ENCODE results near the gene PDE3A. TPM values are rescaled to one million over a fixed set of nuclear protein-coding genes. Genes with fewer than 3 reads are reported as not detected.

PDE3A gene
- total RNA-seq, 1 experiment from 2014 or later: 0.80 TPM

- POLR2A ChIA-PET (ENCODE audit: low non-redundant PET): no interaction called here
- BruUV-seq (replicated peaks): no TSS peak
- TF ChIP-seq EZH2 (IDR thresholded peaks at IDR 0.05; ENCODE audit: borderline replicate concordance, low read depth, low read length, poor library complexity, severe bottlenecking): no peak
- CTCF ChIA-PET: no interaction called here
- DNase-seq (ENCODE audit: low spot score): no peak
- no peaks in the 10 kb centered on the region for H3K4me1 ChIP-seq (ENCODE audit: insufficient read depth, low read length, poor library complexity, severe bottlenecking)
- H3K36me3 ChIP-seq (ENCODE audit: insufficient read depth, low read length, poor library complexity, severe bottlenecking): no peaks in the 10 kb centered on the region
- no peaks in the 10 kb centered on the region for H3K9me3 ChIP-seq (ENCODE audit: low read depth, low read length, poor library complexity, severe bottlenecking)
- no peak overlapping the region for H3K27ac ChIP-seq (ENCODE audit: low read depth, low read length, poor library complexity, severe bottlenecking)
- intact Hi-C loops (cut with micrococcal nuclease; ENCODE audit: unreplicated experiment): no loop called here
- H3K27me3 ChIP-seq (replicated peaks; ENCODE audit: insufficient read depth, low read depth, low read length, poor library complexity): peaks cover 20% of the 10 kb centered on the region
- H3K4me3 ChIP-seq (ENCODE audit: low read depth, low read length, poor library complexity, severe bottlenecking): no peak overlapping the region
Measured at GRCh38 chr12:20560935-20561334, 192.6 kb downstream of the PDE3A start.

GRCh38 chr12:20561871-20562270 is 193.5 kb downstream of the PDE3A start:
- no peaks in the 10 kb centered on the region for H3K36me3 ChIP-seq (ENCODE audit: insufficient read depth, low read length, poor library complexity, severe bottlenecking)
- no peaks in the 10 kb centered on the region for H3K9me3 ChIP-seq (ENCODE audit: low read depth, low read length, poor library complexity, severe bottlenecking)
- no TSS peak for BruUV-seq (replicated peaks)
- no peaks in the 10 kb centered on the region for H3K4me1 ChIP-seq (ENCODE audit: insufficient read depth, low read length, poor library complexity, severe bottlenecking)
- no peak for DNase-seq (ENCODE audit: low spot score)
- peaks cover 14% of the 10 kb centered on the region for H3K27me3 ChIP-seq (replicated peaks; ENCODE audit: insufficient read depth, low read depth, low read length, poor library complexity)
- TF ChIP-seq EZH2 (IDR thresholded peaks at IDR 0.05; ENCODE audit: borderline replicate concordance, low read depth, low read length, poor library complexity, severe bottlenecking): no peak
- TF ChIP-seq CTCF (conservative IDR thresholded peaks at IDR 0.05; ENCODE audit: low read depth, low read length): no peak
- POLR2A ChIA-PET (ENCODE audit: low non-redundant PET): no interaction called here
- CTCF ChIA-PET: interaction anchor here (0.7 kb wide), 1 partner anchor 13 kb away, joined by 6 read pairs; no protein-coding TSS in a partner anchor
- no peak overlapping the region for H3K27ac ChIP-seq (ENCODE audit: low read depth, low read length, poor library complexity, severe bottlenecking)
- no peak overlapping the region for H3K4me3 ChIP-seq (ENCODE audit: low read depth, low read length, poor library complexity, severe bottlenecking)
- intact Hi-C loops (cut with micrococcal nuclease; ENCODE audit: unreplicated experiment): no loop called here

- no peak overlapping the region for H3K4me3 ChIP-seq (ENCODE audit: low read depth, low read length, poor library complexity, severe bottlenecking)
- H3K9me3 ChIP-seq (ENCODE audit: low read depth, low read length, poor library complexity, severe bottlenecking): no peaks in the 10 kb centered on the region
- no peaks in the 10 kb centered on the region for H3K36me3 ChIP-seq (ENCODE audit: insufficient read depth, low read length, poor library complexity, severe bottlenecking)
- BruUV-seq (replicated peaks): no TSS peak
- no peak for DNase-seq (ENCODE audit: low spot score)
- intact Hi-C loops (cut with micrococcal nuclease; ENCODE audit: unreplicated experiment): no loop called here
- no peaks in the 10 kb centered on the region for H3K4me1 ChIP-seq (ENCODE audit: insufficient read depth, low read length, poor library complexity, severe bottlenecking)
- TF ChIP-seq CTCF (conservative IDR thresholded peaks at IDR 0.05; ENCODE audit: low read depth, low read length): no peak
- TF ChIP-seq EZH2 (IDR thresholded peaks at IDR 0.05; ENCODE audit: borderline replicate concordance, low read depth, low read length, poor library complexity, severe bottlenecking): no peak
- CTCF ChIA-PET: no interaction called here
- H3K27ac ChIP-seq (ENCODE audit: low read depth, low read length, poor library complexity, severe bottlenecking): no peak overlapping the region
- H3K27me3 ChIP-seq (replicated peaks; ENCODE audit: insufficient read depth, low read depth, low read length, poor library complexity): peaks cover 12% of the 10 kb centered on the region
- POLR2A ChIA-PET (ENCODE audit: low non-redundant PET): no interaction called here
Measured at GRCh38 chr12:20567413-20567812, 199.1 kb downstream of the PDE3A start.

GRCh38 chr12:20572451-20572850 is 204.1 kb downstream of the PDE3A start:
- BruUV-seq (replicated peaks): no TSS peak
- H3K27ac ChIP-seq (ENCODE audit: low read depth, low read length, poor library complexity, severe bottlenecking): no peak overlapping the region
- H3K4me3 ChIP-seq (ENCODE audit: low read depth, low read length, poor library complexity, severe bottlenecking): no peak overlapping the region
- CTCF ChIA-PET: no interaction called here
- POLR2A ChIA-PET (ENCODE audit: low non-redundant PET): no interaction called here
- no peaks in the 10 kb centered on the region for H3K4me1 ChIP-seq (ENCODE audit: insufficient read depth, low read length, poor library complexity, severe bottlenecking)
- no peak for DNase-seq (ENCODE audit: low spot score)
- H3K36me3 ChIP-seq (ENCODE audit: insufficient read depth, low read length, poor library complexity, severe bottlenecking): no peaks in the 10 kb centered on the region
- H3K9me3 ChIP-seq (ENCODE audit: low read depth, low read length, poor library complexity, severe bottlenecking): no peaks in the 10 kb centered on the region
- H3K27me3 ChIP-seq (replicated peaks; ENCODE audit: insufficient read depth, low read depth, low read length, poor library complexity): peaks cover 18% of the 10 kb centered on the region
- intact Hi-C loops (cut with micrococcal nuclease; ENCODE audit: unreplicated experiment): no loop called here
- no peak for TF ChIP-seq CTCF (conservative IDR thresholded peaks at IDR 0.05; ENCODE audit: low read depth, low read length)
- TF ChIP-seq EZH2 (IDR thresholded peaks at IDR 0.05; ENCODE audit: borderline replicate concordance, low read depth, low read length, poor library complexity, severe bottlenecking): no peak
